ENCODE data around the gene CERS6.

- TF ChIP-seq CTCF (IDR thresholded peaks at IDR 0.05; ENCODE audit: poor library complexity) (no peak), EZH2phosphoT487 (IDR thresholded peaks at IDR 0.05; ENCODE audit: low read depth, severe bottlenecking, unreplicated experiment) (no peak), EZH2 (IDR thresholded peaks at IDR 0.05; ENCODE audit: borderline replicate concordance) (no peak)
These were observed 148.2 kb downstream of the CERS6 start for GRCh38 chr2:168604252-168604651.
